ENCODE measurements around the gene ATP8A2. TPM values are rescaled to one million over a fixed set of nuclear protein-coding genes. Genes with fewer than 3 reads are reported as not detected.

ATP8A2 gene
- total and polyA plus RNA-seq, 2 of the 4 experiments (the other 2 are of a cell fraction): 0.02 to 0.18 TPM

DNA sequence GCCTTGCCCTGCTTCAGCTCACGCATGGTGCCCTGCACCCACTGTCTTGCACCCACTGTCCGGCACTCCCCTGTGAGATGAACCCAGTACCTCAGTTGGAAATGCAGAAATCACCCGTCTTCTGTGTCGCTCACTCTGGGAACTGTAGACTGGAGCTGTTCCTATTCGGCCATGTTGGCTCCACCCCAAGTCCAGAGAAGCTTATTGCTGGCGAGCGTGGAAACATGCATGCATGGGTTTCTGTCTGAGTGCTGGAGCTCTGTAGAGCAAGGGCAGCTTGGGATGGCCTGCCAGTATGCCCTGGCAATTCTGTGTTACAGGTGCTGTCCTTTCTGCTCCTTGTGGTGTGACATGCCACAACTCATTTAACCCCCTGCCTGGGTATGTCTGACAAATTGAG lies 527.2 kb downstream of the ATP8A2 start:
- H3K27ac ChIP-seq (ENCODE audit: insufficient read depth, low read length): no peak overlapping the region
- no peak overlapping the region for H3K18ac ChIP-seq (ENCODE audit: low read depth, low read length)
- H2AK9ac ChIP-seq (replicated peaks; ENCODE audit: low read depth, low read length, poor library complexity): no peak overlapping the region
- H4K8ac ChIP-seq (ENCODE audit: low read depth in 2 of 2, low read length in 2 of 2): no peak overlapping the region
- no peak overlapping the region for H2BK120ac ChIP-seq (ENCODE audit: low read depth, low read length)
- no peak overlapping the region for H2BK15ac ChIP-seq (ENCODE audit: low read depth, low read length)
- H3K23ac ChIP-seq (ENCODE audit: low read depth, low read length): no peak overlapping the region
- H4K5ac ChIP-seq (ENCODE audit: low read depth, low read length): no peak overlapping the region
- BruUV-seq (replicated peaks): no TSS peak
- H3K9ac ChIP-seq (ENCODE audit: low read depth, low read length): no peak overlapping the region
- no peak overlapping the region for H2AFZ ChIP-seq (replicated peaks; ENCODE audit: low read length, poor library complexity)
- H3K56ac ChIP-seq (ENCODE audit: extremely low read depth, insufficient read depth, low read length): no peak overlapping the region
- TF ChIP-seq FOS (IDR thresholded peaks at IDR 0.05; ENCODE audit: low read depth, low read length): no peak
- TF ChIP-seq NFE2L2 (IDR thresholded peaks at IDR 0.05; ENCODE audit: low read depth, low read length): no peak
- TF ChIP-seq CHD1 (IDR thresholded peaks at IDR 0.05; ENCODE audit: low read depth, low read length): no peak
- TF ChIP-seq RCOR1 (IDR thresholded peaks at IDR 0.05; ENCODE audit: insufficient replicate concordance, low read length): no peak
- no peak for TF ChIP-seq RAD21 (IDR thresholded peaks at IDR 0.05; ENCODE audit: low read length)
- no peak for TF ChIP-seq MXI1 (IDR thresholded peaks at IDR 0.05; ENCODE audit: borderline replicate concordance, low read depth, low read length)
- TF ChIP-seq, protein P1, sequence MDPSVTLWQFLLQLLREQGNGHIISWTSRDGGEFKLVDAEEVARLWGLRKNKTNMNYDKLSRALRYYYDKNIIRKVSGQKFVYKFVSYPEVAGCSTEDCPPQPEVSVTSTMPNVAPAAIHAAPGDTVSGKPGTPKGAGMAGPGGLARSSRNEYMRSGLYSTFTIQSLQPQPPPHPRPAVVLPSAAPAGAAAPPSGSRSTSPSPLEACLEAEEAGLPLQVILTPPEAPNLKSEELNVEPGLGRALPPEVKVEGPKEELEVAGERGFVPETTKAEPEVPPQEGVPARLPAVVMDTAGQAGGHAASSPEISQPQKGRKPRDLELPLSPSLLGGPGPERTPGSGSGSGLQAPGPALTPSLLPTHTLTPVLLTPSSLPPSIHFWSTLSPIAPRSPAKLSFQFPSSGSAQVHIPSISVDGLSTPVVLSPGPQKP (IDR thresholded peaks at IDR 0.05; ENCODE audit: borderline replicate concordance, low read depth, low read length): no peak
- TF ChIP-seq USF2 (IDR thresholded peaks at IDR 0.05; ENCODE audit: low read depth, low read length): no peak
- no peak for TF ChIP-seq CEBPB (IDR thresholded peaks at IDR 0.05; ENCODE audit: low read depth, low read length)
- no peak for TF ChIP-seq BHLHE40 (IDR thresholded peaks at IDR 0.05; ENCODE audit: low read depth, low read length)
- no peak for TF ChIP-seq MAFK (IDR thresholded peaks at IDR 0.05; ENCODE audit: low read depth, low read length)
- TF ChIP-seq SMC3 (IDR thresholded peaks at IDR 0.05; ENCODE audit: low read depth, low read length): no peak
- no peak for TF ChIP-seq MAZ (IDR thresholded peaks at IDR 0.05; ENCODE audit: borderline replicate concordance, low read depth, low read length)
- TF ChIP-seq POLR2A (IDR thresholded peaks at IDR 0.05; ENCODE audit: low read depth, low read length): no peak
- no peak for TF ChIP-seq RFX5 (IDR thresholded peaks at IDR 0.05; ENCODE audit: low read depth, low read length)
- no peak overlapping the region for H2AK5ac ChIP-seq (ENCODE audit: low read depth, low read length)
- dilution Hi-C loops (cut with HindIII; ENCODE audit: low sequenced_read_pairs, unreplicated experiment) (no loop called here), intact Hi-C loops (cut with micrococcal nuclease) (no loop called here), in situ Hi-C loops (cut with MboI; ENCODE audit: low sequenced_read_pairs) (no loop called here)
- H4K20me1 ChIP-seq (ENCODE audit: insufficient read depth, low read length): no peaks in the 10 kb centered on the region
- H2BK5ac ChIP-seq (ENCODE audit: low read depth, low read length, poor library complexity, severe bottlenecking): no peak overlapping the region
- no peak overlapping the region for H3K4ac ChIP-seq (ENCODE audit: low read depth, low read length)
- no peaks in the 10 kb centered on the region for H3K9me1 ChIP-seq (ENCODE audit: insufficient read depth, low read length)
- H3K14ac ChIP-seq (replicated peaks; ENCODE audit: low read depth, low read length): no peak overlapping the region
- ATAC-seq (ENCODE audit: low read depth): no peak
- H3K27me3 ChIP-seq (ENCODE audit: control insufficient read depth, insufficient read depth, low read length): no peaks in the 10 kb centered on the region
- 80% methylated on average over 2 of the region's 7 CpGs; no CpG with 5 or more reads in 1 of the 2 experiments for WGBS, 2 experiments (ENCODE audit: extremely low coverage in 2 of 2, insufficient read length in 1 of 2)
- H3K4me3 ChIP-seq (ENCODE audit: insufficient read depth, low read depth, low read length): no peak overlapping the region
- no peaks in the 10 kb centered on the region for H3K79me1 ChIP-seq (ENCODE audit: low read depth in 1 of 2, low read length in 2 of 2)
- H4K91ac ChIP-seq (ENCODE audit: insufficient read depth, low read depth, low read length): no peak overlapping the region
- ChIA-PET CTCF (no interaction called here), POLR2A (ENCODE audit: unreplicated experiment) (no interaction called here)
- no peak for DNase-seq
- no peaks in the 10 kb centered on the region for H3K4me1 ChIP-seq (ENCODE audit: control insufficient read depth, insufficient read depth, low read length)
- no peaks in the 10 kb centered on the region for H3K36me3 ChIP-seq (ENCODE audit: control insufficient read depth, insufficient read depth, low read length)
- no peak overlapping the region for H3K4me2 ChIP-seq (ENCODE audit: low read depth, low read length)
- no peak overlapping the region for H2BK20ac ChIP-seq (ENCODE audit: low read depth, low read length)
- H3K9me3 ChIP-seq (ENCODE audit: control insufficient read depth, insufficient read depth, low read length): peaks cover 10% of the 10 kb centered on the region
